Cardiac fibroblast (primary cell): ENCODE results near the gene LHX6.

Source experiments
- DNase-seq, 2 donors: peaks; one replicate each; pipeline versions ENCODE4 v3.0.0 to v3.0.0-alpha.2; 2010; ENCODE audit warnings: low read depth in 2 of 2
- H3K4me3 ChIP-seq, 2 donors: replicated peaks in 1 of 2; 1 replicate in 1 of 2; 2 replicates in 1 of 2; pipeline ENCODE4 v1.5.1; 2011; ENCODE audit warnings: low read depth in 2 of 2, low read length in 2 of 2, mild to moderate bottlenecking in 2 of 2, moderate library complexity in 1 of 2
- CTCF ChIP-seq: IDR thresholded peaks from one replicate; pipeline ENCODE4 v1.5.1; 2011; ENCODE audit warnings: low read depth, mild to moderate bottlenecking, low read length, inconsistent platforms

LHX6 gene

GRCh38 chr9:122254761-122255160, 26.0 kb upstream of the LHX6 start:
- DNase-seq = no peak
- H3K4me3 ChIP-seq = no peak overlapping the region
- no peak for TF ChIP-seq CTCF

DNA sequence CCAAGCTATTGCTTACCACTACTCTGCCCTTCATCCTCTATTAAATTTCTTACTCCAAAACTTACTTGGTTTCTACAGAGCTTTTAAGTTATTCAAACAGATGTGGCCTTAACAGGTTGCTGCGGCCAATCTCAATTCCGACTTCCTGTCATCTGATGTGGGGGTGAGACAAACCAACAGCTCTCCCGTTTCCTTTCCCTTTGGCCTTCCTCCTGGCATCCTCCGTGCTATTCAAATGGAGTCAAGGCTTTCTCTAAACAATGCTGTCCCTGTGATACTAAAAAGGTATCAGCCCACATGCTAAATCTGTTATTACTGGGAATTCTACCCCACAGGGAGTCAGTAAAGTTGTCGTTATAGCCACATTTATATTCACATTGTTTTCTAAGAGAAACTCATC, 24.0 kb upstream of the LHX6 start:
- TF ChIP-seq CTCF = no peak
- H3K4me3 ChIP-seq = no peak overlapping the region
- peak; percentile 15 to 42 for DNase-seq

GRCh38 chr9:122251351-122251750, 22.6 kb upstream of the LHX6 start:
- no peak overlapping the region for H3K4me3 ChIP-seq
- peak in 1 of 2 donors; percentile 10 for DNase-seq
- no peak for TF ChIP-seq CTCF

DNA sequence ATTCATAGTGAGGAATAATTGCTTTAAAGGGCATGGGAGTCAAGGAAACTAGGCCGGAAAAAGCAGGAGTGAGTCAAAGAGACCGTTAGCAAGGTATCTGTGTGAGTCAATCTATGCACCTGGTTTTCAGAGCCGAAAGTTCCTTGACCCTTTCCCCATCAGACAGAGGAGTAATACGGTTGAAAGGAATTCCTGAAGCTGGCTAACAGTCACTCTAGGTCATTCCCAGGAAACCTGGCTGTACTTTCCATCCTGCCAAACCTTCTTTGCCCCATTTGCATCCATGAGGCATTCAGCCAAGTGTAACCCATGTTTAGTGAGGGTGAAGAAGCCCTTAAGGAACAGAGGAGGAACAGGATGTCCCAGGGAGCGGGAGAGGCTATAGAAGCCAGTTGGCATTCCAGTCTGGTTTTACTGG, 19.7 kb upstream of the LHX6 start:
- no peak for DNase-seq
- H3K4me3 ChIP-seq = no peak overlapping the region
- no peak for TF ChIP-seq CTCF

- no peak for DNase-seq
- H3K4me3 ChIP-seq = no peak overlapping the region
- TF ChIP-seq CTCF = no peak
Observed at GRCh38 chr9:122246666-122247065, 17.9 kb upstream of the LHX6 start.

DNA sequence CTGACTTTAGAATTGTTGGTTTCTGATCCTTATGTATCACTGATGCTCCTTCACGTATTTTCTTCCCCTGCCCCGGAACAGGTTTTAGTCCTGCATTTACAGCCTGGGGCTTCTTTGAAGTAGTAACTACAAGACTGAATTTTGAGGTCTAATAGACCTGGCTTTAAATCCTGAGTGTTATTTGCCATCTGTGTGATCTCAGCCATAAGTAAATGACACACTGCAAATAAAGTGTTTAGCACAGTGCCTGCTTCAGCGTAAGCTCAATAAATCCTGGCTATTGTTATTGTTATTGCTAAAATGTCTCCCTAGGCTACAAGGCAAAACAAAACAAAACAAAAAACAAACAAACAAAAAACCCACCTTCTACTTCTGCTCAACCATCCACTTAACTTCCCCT, 15.6 kb upstream of the LHX6 start:
- H3K4me3 ChIP-seq = no peak overlapping the region
- TF ChIP-seq CTCF = no peak

DNA sequence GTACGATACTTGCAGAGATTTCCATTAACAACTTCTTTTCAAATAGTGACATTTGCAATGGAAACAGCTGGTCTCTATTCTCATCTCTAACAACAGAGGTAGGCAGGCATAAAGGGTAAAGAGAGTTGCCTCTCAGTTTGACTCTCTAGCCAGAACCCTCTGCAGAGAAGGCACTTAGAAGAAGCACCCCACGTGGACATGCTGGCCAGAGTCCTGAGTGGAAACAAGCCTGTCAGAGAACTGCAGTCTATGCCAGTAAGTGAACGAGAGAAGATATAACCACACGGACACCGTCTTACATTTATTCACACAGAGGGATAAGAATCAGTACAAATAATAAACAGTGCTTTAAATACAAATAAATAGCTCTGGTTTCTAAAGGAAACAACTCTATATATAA, 11.0 kb upstream of the LHX6 start:
- DNase-seq = no peak
- no peak overlapping the region for H3K4me3 ChIP-seq
- no peak for TF ChIP-seq CTCF

More for the DNA sequence above, 15.6 kb upstream of the LHX6 start:
- no peak for DNase-seq
